HepG2 (cell line): ENCODE data around the gene ENO3. TPM values are rescaled to one million over a fixed set of nuclear protein-coding genes. Genes with fewer than 3 reads are reported as not detected.

ENCODE experiments used
- AGO2 ChIP-seq: fragments of 200-400 bp; formaldehyde crosslinking; optimal IDR thresholded peaks from 2 replicates; pipeline ENCODE3; 2017; ENCODE audit warnings: mild to moderate bottlenecking, low read depth, low read length, moderate library complexity
- CENPX ChIP-seq: sonication (generic); formaldehyde crosslinking; IDR thresholded peaks from 2 replicates; pipeline ENCODE4 v1.9.0; 2021; ENCODE audit warnings: mild to moderate bottlenecking, missing genetic modification reagents, moderate library complexity
- EEA1 ChIP-seq: sonication (generic); formaldehyde crosslinking; IDR thresholded peaks from 2 replicates; pipeline ENCODE4 v1.5.1; 2020; ENCODE audit warnings: mild to moderate bottlenecking, missing genetic modification reagents, borderline replicate concordance
- GFI1 ChIP-seq: sonication (generic); formaldehyde crosslinking; IDR thresholded peaks from 2 replicates; pipeline ENCODE4 v1.5.0; 2020; ENCODE audit warnings: missing genetic modification reagents, mild to moderate bottlenecking, borderline replicate concordance
- IRF2 ChIP-seq: IDR thresholded peaks from 2 replicates; pipeline ENCODE4 v1.6.1; 2018; ENCODE audit warnings: missing genetic modification reagents, missing compliant biosample characterization
- KDM2A ChIP-seq: sonication (generic); formaldehyde crosslinking; IDR thresholded peaks from 2 replicates; pipeline ENCODE4 v1.4.0; 2020; ENCODE audit warnings: low read depth, missing genetic modification reagents, borderline replicate concordance
- KLF6 ChIP-seq: IDR thresholded peaks from 2 replicates; pipeline ENCODE4 v1.8.0; 2016; ENCODE audit warnings: missing biosample characterization, missing genetic modification reagents
- MXD4 ChIP-seq: IDR thresholded peaks from 2 replicates; pipeline ENCODE4 v1.6.1; 2016; ENCODE audit warnings: mild to moderate bottlenecking, missing biosample characterization, missing genetic modification reagents
- MYC ChIP-seq: sonication (generic); formaldehyde crosslinking; IDR thresholded peaks from 2 replicates; pipeline ENCODE4 v1.9.0; 2021; ENCODE audit warnings: missing genetic modification reagents, borderline replicate concordance
- ZC3H4 ChIP-seq: sonication (generic); formaldehyde crosslinking; IDR thresholded peaks from 2 replicates; pipeline ENCODE4 v1.4.0; 2020; ENCODE audit warnings: missing genetic modification reagents, borderline replicate concordance
- ZNF138 ChIP-seq: sonication (generic); formaldehyde crosslinking; IDR thresholded peaks from 2 replicates; pipeline ENCODE4 v1.5.0; 2020; ENCODE audit warnings: mild to moderate bottlenecking, low read depth, missing genetic modification reagents
- ZNF563 ChIP-seq: sonication (generic); formaldehyde crosslinking; IDR thresholded peaks from 2 replicates; pipeline ENCODE4 v1.8.0; 2022; ENCODE audit warnings: mild to moderate bottlenecking, moderate library complexity, missing genetic modification reagents
- ZNF589 ChIP-seq: sonication (generic); formaldehyde crosslinking; conservative IDR thresholded peaks from 2 replicates; pipeline ENCODE4 v1.8.0; 2022; ENCODE audit warnings: mild to moderate bottlenecking, moderate library complexity, missing genetic modification reagents
- ZNF841 ChIP-seq: sonication (generic); formaldehyde crosslinking; IDR thresholded peaks from 2 replicates; pipeline ENCODE4 v1.8.1; 2023; ENCODE audit warnings: missing genetic modification reagents, borderline replicate concordance
- polyA plus RNA-seq, 8 experiments: library from polyadenylated mRNA; depleted of rRNA in 3 of 8; stranded (reverse) in 7 of 8; unstranded in 1 of 8; fragments of >200 nt; fragmentation: Illumina TruSeq in 4 of 8; extraction: Trizol in 4 of 8; gene quantifications; 2 replicates each; pipeline versions ENCODE4 v1.2.1 to v1.2.3, GENCODE V29; 2011 to 2016; ENCODE audit warnings: low read depth in 4 of 8, missing spikeins in 1 of 8, mixed read lengths in 1 of 8; ENCODE audit not compliant: insufficient read depth in 1 of 8
- total RNA-seq, 5 experiments: library from RNA; depleted of rRNA; stranded (reverse); fragments of >200 nt; fragmentation: Illumina TruSeq; extraction: Trizol; gene quantifications; 2 replicates each; pipeline ENCODE4 v1.2.3, GENCODE V29; 2016; ENCODE audit warnings: low read depth in 1 of 5
- TF ChIP-seq, protein P1 (sequence below): sonication (generic); formaldehyde crosslinking; IDR thresholded peaks from 2 replicates; pipeline ENCODE4 v1.8.0; 2023; ENCODE audit warnings: mild to moderate bottlenecking, missing genetic modification reagents
- TF ChIP-seq, protein P2 (sequence below): sonication (generic); formaldehyde crosslinking; IDR thresholded peaks from 2 replicates; pipeline ENCODE4 v1.8.1; 2023; ENCODE audit warnings: mild to moderate bottlenecking, moderate library complexity, missing genetic modification reagents
- TF ChIP-seq, protein P3 (sequence below): sonication (generic); formaldehyde crosslinking; IDR thresholded peaks from 2 replicates; pipeline ENCODE4 v1.4.0; 2020; ENCODE audit warnings: mild to moderate bottlenecking, missing genetic modification reagents, borderline replicate concordance
- TF ChIP-seq, protein P4 (sequence below): conservative IDR thresholded peaks from 2 replicates; pipeline ENCODE4 v1.6.1; 2018; ENCODE audit warnings: missing genetic modification reagents

Gene ENO3
- total and polyA plus RNA-seq, 2 of the 13 experiments (the other 11 are each of a cell fraction or from before 2014, with no cell fraction given), result 59.8 to 69.8 TPM

DNA sequence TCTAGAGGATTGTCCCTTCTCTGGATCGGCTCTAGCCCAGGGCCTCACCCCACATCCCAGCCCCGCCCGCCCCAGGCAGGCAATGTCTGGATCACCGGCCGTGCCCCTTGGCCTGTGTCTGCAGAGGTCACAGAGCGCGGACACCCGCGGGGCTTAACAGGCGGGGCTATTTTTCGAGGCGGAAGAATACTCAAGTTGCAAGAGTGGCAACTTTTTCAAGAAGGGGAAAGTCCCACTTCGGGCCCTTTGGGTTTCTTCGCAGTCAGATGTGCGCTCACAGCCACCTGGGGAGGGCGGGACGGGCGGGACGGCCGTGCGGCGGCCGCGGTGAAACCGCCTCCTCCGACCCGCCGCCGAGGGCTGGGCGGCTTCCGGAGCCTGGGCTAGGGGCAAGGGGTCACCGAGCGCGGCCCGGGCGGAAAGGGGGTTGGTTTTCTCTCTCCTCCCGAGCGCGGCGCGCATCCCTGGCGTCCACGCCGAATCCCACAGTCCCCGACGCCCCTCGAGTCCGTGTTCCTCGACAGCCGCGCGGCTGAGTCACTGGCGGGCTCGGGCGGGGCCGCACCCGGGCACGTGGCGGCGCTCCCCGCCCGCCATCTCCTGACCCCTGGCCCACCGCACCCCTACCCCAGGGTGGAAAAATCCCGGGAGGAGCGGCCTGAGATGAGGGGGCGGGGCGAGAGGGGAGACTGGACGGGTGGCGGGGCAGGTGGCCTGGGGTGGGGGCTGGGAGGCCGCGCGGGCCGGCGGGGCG, 1.4 kb upstream of the ENO3 start (continued):
- TF ChIP-seq KDM2A (CRISPR knock-in tag), result peak; percentile 16; the same call in 1 of the 2 replicates
- peak; percentile 87 for TF ChIP-seq ZNF589 (CRISPR knock-in tag)
- peak; percentile 98 for TF ChIP-seq MYC (CRISPR knock-in tag)
- TF ChIP-seq KLF6 (CRISPR knock-in tag), result peak; percentile 78; the same call in 1 of the 2 replicates
- no peak for TF ChIP-seq CENPX (CRISPR knock-in tag)
- peak; percentile 72; the same call in 1 of the 2 replicates for TF ChIP-seq ZC3H4 (CRISPR knock-in tag)
- TF ChIP-seq ZNF841 (CRISPR knock-in tag), result peak; percentile 30; the same call in 1 of the 2 replicates
- TF ChIP-seq ZNF563 (CRISPR knock-in tag), result peak; percentile 89
- TF ChIP-seq GFI1 (CRISPR knock-in tag), result no peak
- TF ChIP-seq, protein P1, sequence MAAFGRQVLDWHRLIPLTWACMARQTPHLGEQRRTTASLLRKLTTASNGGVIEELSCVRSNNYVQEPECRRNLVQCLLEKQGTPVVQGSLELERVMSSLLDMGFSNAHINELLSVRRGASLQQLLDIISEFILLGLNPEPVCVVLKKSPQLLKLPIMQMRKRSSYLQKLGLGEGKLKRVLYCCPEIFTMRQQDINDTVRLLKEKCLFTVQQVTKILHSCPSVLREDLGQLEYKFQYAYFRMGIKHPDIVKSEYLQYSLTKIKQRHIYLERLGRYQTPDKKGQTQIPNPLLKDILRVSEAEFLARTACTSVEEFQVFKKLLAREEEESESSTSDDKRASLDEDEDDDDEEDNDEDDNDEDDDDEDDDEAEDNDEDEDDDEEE (CRISPR knock-in tag), result 0 out of 2 replicates have a peak, but pooled peaks have one; percentile 12
- TF ChIP-seq, protein P2, sequence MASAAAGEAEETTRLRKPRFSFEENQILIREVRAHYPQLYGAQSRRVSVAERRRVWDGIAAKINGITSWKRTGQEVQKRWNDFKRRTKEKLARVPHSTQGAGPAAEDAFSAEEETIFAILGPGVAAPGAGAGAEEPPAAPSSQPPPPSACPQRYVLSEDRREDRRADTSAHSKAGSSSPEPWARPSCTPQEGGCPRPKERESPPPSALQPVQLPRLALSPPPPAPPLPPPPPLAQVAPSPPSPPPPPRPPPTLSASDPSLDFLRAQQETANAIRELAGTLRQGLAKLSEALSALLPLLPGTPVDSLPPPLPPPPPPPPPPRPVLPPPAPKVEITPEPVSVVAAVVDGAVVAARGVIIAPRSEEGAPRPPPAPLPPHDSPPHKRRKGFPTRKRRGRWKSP (CRISPR knock-in tag), result peak; percentile 78; the same call in 1 of the 2 replicates
- TF ChIP-seq EEA1 (CRISPR knock-in tag), result peak; percentile 54; the same call in 1 of the 2 replicates
- peak; percentile 26; the same call in 1 of the 2 replicates for TF ChIP-seq MXD4 (CRISPR knock-in tag)
- no peak for TF ChIP-seq IRF2
- TF ChIP-seq, protein P3, sequence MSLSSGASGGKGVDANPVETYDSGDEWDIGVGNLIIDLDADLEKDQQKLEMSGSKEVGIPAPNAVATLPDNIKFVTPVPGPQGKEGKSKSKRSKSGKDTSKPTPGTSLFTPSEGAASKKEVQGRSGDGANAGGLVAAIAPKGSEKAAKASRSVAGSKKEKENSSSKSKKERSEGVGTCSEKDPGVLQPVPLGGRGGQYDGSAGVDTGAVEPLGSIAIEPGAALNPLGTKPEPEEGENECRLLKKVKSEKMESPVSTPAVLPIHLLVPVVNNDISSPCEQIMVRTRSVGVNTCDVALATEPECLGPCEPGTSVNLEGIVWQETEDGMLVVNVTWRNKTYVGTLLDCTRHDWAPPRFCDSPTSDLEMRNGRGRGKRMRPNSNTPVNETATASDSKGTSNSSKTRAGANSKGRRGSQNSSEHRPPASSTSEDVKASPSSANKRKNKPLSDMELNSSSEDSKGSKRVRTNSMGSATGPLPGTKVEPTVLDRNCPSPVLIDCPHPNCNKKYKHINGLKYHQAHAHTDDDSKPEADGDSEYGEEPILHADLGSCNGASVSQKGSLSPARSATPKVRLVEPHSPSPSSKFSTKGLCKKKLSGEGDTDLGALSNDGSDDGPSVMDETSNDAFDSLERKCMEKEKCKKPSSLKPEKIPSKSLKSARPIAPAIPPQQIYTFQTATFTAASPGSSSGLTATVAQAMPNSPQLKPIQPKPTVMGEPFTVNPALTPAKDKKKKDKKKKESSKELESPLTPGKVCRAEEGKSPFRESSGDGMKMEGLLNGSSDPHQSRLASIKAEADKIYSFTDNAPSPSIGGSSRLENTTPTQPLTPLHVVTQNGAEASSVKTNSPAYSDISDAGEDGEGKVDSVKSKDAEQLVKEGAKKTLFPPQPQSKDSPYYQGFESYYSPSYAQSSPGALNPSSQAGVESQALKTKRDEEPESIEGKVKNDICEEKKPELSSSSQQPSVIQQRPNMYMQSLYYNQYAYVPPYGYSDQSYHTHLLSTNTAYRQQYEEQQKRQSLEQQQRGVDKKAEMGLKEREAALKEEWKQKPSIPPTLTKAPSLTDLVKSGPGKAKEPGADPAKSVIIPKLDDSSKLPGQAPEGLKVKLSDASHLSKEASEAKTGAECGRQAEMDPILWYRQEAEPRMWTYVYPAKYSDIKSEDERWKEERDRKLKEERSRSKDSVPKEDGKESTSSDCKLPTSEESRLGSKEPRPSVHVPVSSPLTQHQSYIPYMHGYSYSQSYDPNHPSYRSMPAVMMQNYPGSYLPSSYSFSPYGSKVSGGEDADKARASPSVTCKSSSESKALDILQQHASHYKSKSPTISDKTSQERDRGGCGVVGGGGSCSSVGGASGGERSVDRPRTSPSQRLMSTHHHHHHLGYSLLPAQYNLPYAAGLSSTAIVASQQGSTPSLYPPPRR (CRISPR knock-in tag), result peak; percentile 57; the same call in 1 of the 2 replicates
- TF ChIP-seq ZNF138 (CRISPR knock-in tag), result 0 out of 2 replicates have a peak, but pooled peaks have one; percentile 69
- TF ChIP-seq AGO2, result peak; percentile 92
- TF ChIP-seq, protein P4, sequence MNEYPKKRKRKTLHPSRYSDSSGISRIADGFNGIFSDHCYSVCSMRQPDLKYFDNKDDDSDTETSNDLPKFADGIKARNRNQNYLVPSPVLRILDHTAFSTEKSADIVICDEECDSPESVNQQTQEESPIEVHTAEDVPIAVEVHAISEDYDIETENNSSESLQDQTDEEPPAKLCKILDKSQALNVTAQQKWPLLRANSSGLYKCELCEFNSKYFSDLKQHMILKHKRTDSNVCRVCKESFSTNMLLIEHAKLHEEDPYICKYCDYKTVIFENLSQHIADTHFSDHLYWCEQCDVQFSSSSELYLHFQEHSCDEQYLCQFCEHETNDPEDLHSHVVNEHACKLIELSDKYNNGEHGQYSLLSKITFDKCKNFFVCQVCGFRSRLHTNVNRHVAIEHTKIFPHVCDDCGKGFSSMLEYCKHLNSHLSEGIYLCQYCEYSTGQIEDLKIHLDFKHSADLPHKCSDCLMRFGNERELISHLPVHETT (CRISPR knock-in tag), result peak; percentile 77; the same call in 1 of the 2 replicates
